GM23338 (cell line): Measurements from ENCODE around the gene DOP1B. TPM values are rescaled to one million over a fixed set of nuclear protein-coding genes. Genes with fewer than 3 reads are reported as not detected.

Experiments used
- ATAC-seq: fragments of 200-7000 bp; cut with Tn5 transposase; 3 replicates; pipeline ENCODE4 v1.9.1; 2020
- DNase-seq: peaks from one replicate; pipeline ENCODE4 v3.0.0-alpha.2; 2015; ENCODE audit warnings: low spot score
- H2AFZ ChIP-seq: fragments of 200-600 bp; sonication (generic); 2 replicates; pipeline ENCODE4 v1.8.0; 2016; ENCODE audit warnings: antibody characterized with exemption, mild to moderate bottlenecking, moderate library complexity
- H3F3A ChIP-seq: fragments of 200-600 bp; sonication (generic); replicated peaks from 2 replicates; pipeline ENCODE4 v1.8.0; 2017; ENCODE audit warnings: antibody characterized with exemption, mixed run types, low read depth
- H3K27ac ChIP-seq: fragments of 200-600 bp; sonication (generic); 2 replicates; pipeline ENCODE4 v1.6.1; 2016; ENCODE audit warnings: low read depth
- H3K27me3 ChIP-seq: fragments of 200-600 bp; sonication (generic); 2 replicates; pipeline ENCODE4 v1.8.0; 2016; ENCODE audit warnings: mild to moderate bottlenecking, mixed run types, moderate library complexity; ENCODE audit not compliant: insufficient read depth
- H3K36me3 ChIP-seq: fragments of 200-600 bp; sonication (generic); 2 replicates; pipeline ENCODE4 v1.8.0; 2016; ENCODE audit warnings: mild to moderate bottlenecking; ENCODE audit not compliant: insufficient read depth
- H3K4me1 ChIP-seq: fragments of 200-600 bp; sonication (generic); 2 replicates; pipeline ENCODE4 v1.8.0; 2016; ENCODE audit warnings: mild to moderate bottlenecking, moderate library complexity; ENCODE audit not compliant: insufficient read depth
- H3K4me2 ChIP-seq: fragments of 200-600 bp; sonication (generic); 2 replicates; pipeline ENCODE4 v1.7.1; 2017; ENCODE audit warnings: mixed run types
- H3K4me3 ChIP-seq: fragments of 200-600 bp; sonication (generic); 2 replicates; pipeline ENCODE4 v1.6.1; 2016; ENCODE audit warnings: mixed run types
- H3K79me2 ChIP-seq: fragments of 200-600 bp; sonication (generic); replicated peaks from 2 replicates; pipeline ENCODE4 v1.8.0; 2017; ENCODE audit warnings: mild to moderate bottlenecking; ENCODE audit not compliant: insufficient read depth
- H3K9me2 ChIP-seq: fragments of 200-600 bp; sonication (generic); 2 replicates; pipeline ENCODE4 v1.8.0; 2017; ENCODE audit not compliant: insufficient read depth
- H4K20me1 ChIP-seq: fragments of 200-600 bp; sonication (generic); replicated peaks from 2 replicates; pipeline ENCODE4 v1.8.0; 2017; ENCODE audit warnings: mild to moderate bottlenecking; ENCODE audit not compliant: insufficient read depth
- H3K27ac Mint-ChIP-seq: 2 replicates; pipeline ENCODE4 v1.8.0; 2020; ENCODE audit warnings: inconsistent platforms, mild to moderate bottlenecking, moderate library complexity, mixed read lengths
- H3K27me3 Mint-ChIP-seq: 3 replicates; pipeline ENCODE4 v1.8.0; 2022; ENCODE audit warnings: low read depth, mild to moderate bottlenecking, moderate library complexity, mixed read lengths, inconsistent platforms; ENCODE audit not compliant: insufficient read depth, poor library complexity
- H3K36me3 Mint-ChIP-seq: 3 replicates; pipeline ENCODE4 v1.8.0; 2021; ENCODE audit warnings: low read depth, mild to moderate bottlenecking, inconsistent platforms, moderate library complexity, mixed read lengths
- H3K4me1 Mint-ChIP-seq: 3 replicates; pipeline ENCODE4 v1.8.0; 2020; ENCODE audit warnings: mild to moderate bottlenecking, inconsistent platforms, mixed read lengths
- H3K4me3 Mint-ChIP-seq: 3 replicates; pipeline ENCODE4 v1.8.0; 2021; ENCODE audit warnings: moderate library complexity, mild to moderate bottlenecking, inconsistent platforms, mixed read lengths
- H3K9me3 Mint-ChIP-seq: 3 replicates; pipeline ENCODE4 v1.8.0; 2020; ENCODE audit warnings: moderate library complexity, mild to moderate bottlenecking, inconsistent platforms, mixed read lengths
- CREB1 ChIP-seq: fragments of 250-450 bp; sonication (Bioruptor Pico); IDR thresholded peaks from 2 replicates; pipeline ENCODE4 v1.5.0; 2020; ENCODE audit warnings: low read depth, mild to moderate bottlenecking, moderate library complexity
- CTCF ChIP-seq, 2 experiments: fragments of 200-600 bp in 1 of 2; sonication (generic) in 1 of 2; conservative IDR thresholded peaks; 2 replicates each; pipeline versions ENCODE4 v1.5.1 to v1.6.1; 2016 to 2017; ENCODE audit warnings: antibody characterized with exemption in 2 of 2, low read depth in 2 of 2, mild to moderate bottlenecking in 2 of 2, moderate library complexity in 1 of 2
- ETS1 ChIP-seq: IDR thresholded peaks from 2 replicates; pipeline ENCODE4 v1.6.1; 2016; ENCODE audit warnings: antibody characterized with exemption
- EZH2 ChIP-seq: fragments of 200-600 bp; sonication (generic); IDR thresholded peaks from one replicate; pipeline ENCODE4 v1.8.0; 2017; ENCODE audit warnings: antibody characterized with exemption, mild to moderate bottlenecking, low read depth; ENCODE audit not compliant: unreplicated experiment
- POLR2AphosphoS5 ChIP-seq: IDR thresholded peaks from 2 replicates; pipeline ENCODE4 v1.6.1; 2016; ENCODE audit warnings: antibody characterized with exemption, low read depth
- STAT1 ChIP-seq: IDR thresholded peaks from one replicate; pipeline ENCODE4 v1.6.1; 2016; ENCODE audit warnings: antibody characterized with exemption; ENCODE audit not compliant: unreplicated experiment
- ZNF114 ChIP-seq: fragments of 250-450 bp; sonication (Bioruptor Pico); IDR thresholded peaks from 2 replicates; pipeline ENCODE4 v1.5.0; 2020; ENCODE audit warnings: mild to moderate bottlenecking, moderate library complexity
- ZNF331 ChIP-seq: fragments of 250-450 bp; sonication (Bioruptor Pico); IDR thresholded peaks from 2 replicates; pipeline ENCODE4 v1.5.0; 2020; ENCODE audit warnings: low read depth, mild to moderate bottlenecking, moderate library complexity
- ZNF462 ChIP-seq: fragments of 250-450 bp; sonication (Bioruptor Pico); IDR thresholded peaks from 2 replicates; pipeline ENCODE4 v1.5.0; 2020; ENCODE audit warnings: mild to moderate bottlenecking, moderate library complexity
- polyA plus RNA-seq: library from polyadenylated mRNA; unstranded; fragments of >200 nt; fragmentation: Nextera tagmentation; extraction: Ambion mirVana; gene quantifications from 2 replicates; pipeline ENCODE4 v1.2.1, GENCODE V29; 2016
- total RNA-seq: library from RNA; depleted of rRNA; stranded (reverse); fragments of >200 nt; shearing (Covaris generic); gene quantifications from 2 replicates; pipeline ENCODE4 v1.2.3, GENCODE V29; 2014

Gene DOP1B
- total and polyA plus RNA-seq, 2 experiments from 2014 or later, result 4.9 to 18.0 TPM

GRCh38 chr21:36175771-36176565 lies 19.3 kb downstream of the DOP1B start:
- Histone ChIP-seq H3F3A (no peaks in the 10 kb centered on the region), H3K36me3 (no peaks in the 10 kb centered on the region), H3K79me2 (no peaks in the 10 kb centered on the region), H3K27ac (no peak overlapping the region), H3K9me2 (no peaks in the 10 kb centered on the region), H4K20me1 (0 out of 2 replicates have a peak, but pooled peaks cover 3% of the 10 kb centered on the region), H3K27me3 (no peaks in the 10 kb centered on the region), H2AFZ (no peak overlapping the region), H3K4me2 (no peak overlapping the region), H3K4me1 (no peaks in the 10 kb centered on the region), H3K4me3 (no peak overlapping the region)
- no peak overlapping the region for H3K4me3 Mint-ChIP-seq
- DNase-seq, result no peak
- ATAC-seq, result no peak
- H3K4me1 Mint-ChIP-seq, result no peaks in the 10 kb centered on the region
- H3K36me3 Mint-ChIP-seq, result no peaks in the 10 kb centered on the region
- H3K27me3 Mint-ChIP-seq, result peaks cover 6% of the 10 kb centered on the region
- TF ChIP-seq EZH2 (no peak), ZNF331 (CRISPR knock-in tag) (no peak), ETS1 (no peak), CREB1 (no peak), POLR2AphosphoS5 (no peak)
- H3K9me3 Mint-ChIP-seq, result no peaks in the 10 kb centered on the region
- peak overlapping the region; percentile 52 for H3K27ac Mint-ChIP-seq

- Mint-ChIP-seq H3K27ac (peak overlapping the region; percentile 28; the same call in 1 of the 2 replicates), H3K4me1 (no peaks in the 10 kb centered on the region), H3K4me3 (no peak overlapping the region), H3K9me3 (no peaks in the 10 kb centered on the region), H3K36me3 (no peaks in the 10 kb centered on the region), H3K27me3 (peaks cover 9% of the 10 kb centered on the region)
- no peaks in the 10 kb centered on the region for H3K27me3 ChIP-seq
- no peak overlapping the region for H3K4me3 ChIP-seq
- H3F3A ChIP-seq, result no peaks in the 10 kb centered on the region
- H3K79me2 ChIP-seq, result no peaks in the 10 kb centered on the region
- no peak for DNase-seq
- no peak overlapping the region for H2AFZ ChIP-seq
- no peak overlapping the region for H3K4me2 ChIP-seq
- no peak overlapping the region for H3K27ac ChIP-seq
- no peaks in the 10 kb centered on the region for H3K4me1 ChIP-seq
- no peaks in the 10 kb centered on the region for H4K20me1 ChIP-seq
- no peaks in the 10 kb centered on the region for H3K36me3 ChIP-seq
- no peak for ATAC-seq
- no peaks in the 10 kb centered on the region for H3K9me2 ChIP-seq
- no peak for TF ChIP-seq ZNF462
- TF ChIP-seq STAT1, result no peak
- TF ChIP-seq ETS1, result no peak
- no peak for TF ChIP-seq CTCF (conservative IDR thresholded peaks at IDR 0.05; ENCODE audit: low read depth in 2 of 2)
- no peak for TF ChIP-seq ZNF331 (CRISPR knock-in tag)
- TF ChIP-seq CREB1, result no peak
- TF ChIP-seq EZH2, result no peak
- TF ChIP-seq ZNF114 (CRISPR knock-in tag), result no peak
Observed at GRCh38 chr21:36178349-36178748, 21.7 kb downstream of the DOP1B start.
